Neural progenitor cell (in vitro differentiated cells): ENCODE data around the gene DDX5. TPM values are rescaled to one million over a fixed set of nuclear protein-coding genes. Genes with fewer than 3 reads are reported as not detected.
"Not testable (repeated sequence)": the region's sequence is repeated elsewhere in the genome, so short reads cannot be mapped to it uniquely, and the experiment has no call there.

ENCODE experiments used
- DNase-seq: peaks from one replicate; pipeline ENCODE4 v3.0.0-alpha.2; 2016; ENCODE audit warnings: low spot score
- H2AFZ ChIP-seq: fragments of 200-600 bp; sonication (generic); replicated peaks from 2 replicates; pipeline ENCODE4 v1.6.1; 2016; ENCODE audit warnings: antibody characterized with exemption
- H3F3A ChIP-seq: fragments of 200-600 bp; sonication (generic); 2 replicates; pipeline ENCODE4 v1.6.1; 2016; ENCODE audit warnings: antibody characterized with exemption, low read depth
- H3K27ac ChIP-seq: fragments of 200-600 bp; sonication (generic); 2 replicates; pipeline ENCODE4 v1.5.1; 2016; ENCODE audit warnings: mild to moderate bottlenecking
- H3K27me3 ChIP-seq: fragments of 200-600 bp; sonication (generic); 2 replicates; pipeline ENCODE4 v1.6.1; 2016; ENCODE audit warnings: mild to moderate bottlenecking, moderate library complexity
- H3K36me3 ChIP-seq: fragments of 200-600 bp; sonication (generic); 2 replicates; pipeline ENCODE4 v1.5.1; 2016
- H3K4me1 ChIP-seq: fragments of 200-600 bp; sonication (generic); 2 replicates; pipeline ENCODE4 v1.6.1; 2016; ENCODE audit warnings: mixed run types
- H3K4me2 ChIP-seq: fragments of 200-600 bp; sonication (generic); 2 replicates; pipeline ENCODE4 v1.6.1; 2016
- H3K4me3 ChIP-seq: fragments of 200-600 bp; sonication (generic); 2 replicates; pipeline ENCODE4 v1.5.1; 2016
- H3K79me2 ChIP-seq: fragments of 200-600 bp; sonication (generic); 2 replicates; pipeline ENCODE4 v1.6.1; 2016; ENCODE audit warnings: low read depth
- H3K9ac ChIP-seq: fragments of 200-600 bp; sonication (generic); 2 replicates; pipeline ENCODE4 v1.6.1; 2016
- H3K9me3 ChIP-seq: fragments of 200-600 bp; sonication (generic); 2 replicates; pipeline ENCODE4 v1.5.1; 2016; ENCODE audit warnings: low read depth
- H4K20me1 ChIP-seq: fragments of 200-600 bp; sonication (generic); 2 replicates; pipeline ENCODE4 v1.6.1; 2016; ENCODE audit warnings: low read depth
- H3K27ac Mint-ChIP-seq: 3 replicates; pipeline ENCODE4 v1.8.0; 2021; ENCODE audit warnings: mixed read lengths
- H3K27me3 Mint-ChIP-seq: 2 replicates; pipeline ENCODE4 v1.8.0; 2022; ENCODE audit warnings: low read depth, mild to moderate bottlenecking, inconsistent platforms, moderate library complexity, mixed read lengths; ENCODE audit not compliant: insufficient read depth
- H3K36me3 Mint-ChIP-seq: 3 replicates; pipeline ENCODE4 v1.8.0; 2021; ENCODE audit warnings: mixed read lengths
- H3K4me1 Mint-ChIP-seq: 3 replicates; pipeline ENCODE4 v1.8.0; 2021; ENCODE audit warnings: mixed read lengths
- H3K4me3 Mint-ChIP-seq: 3 replicates; pipeline ENCODE4 v1.8.0; 2021; ENCODE audit warnings: mild to moderate bottlenecking, moderate library complexity, mixed read lengths
- H3K9me3 Mint-ChIP-seq: 3 replicates; pipeline ENCODE4 v1.8.0; 2020; ENCODE audit warnings: mixed read lengths
- CTCF ChIP-seq: fragments of 200-600 bp; sonication (generic); IDR thresholded peaks from 2 replicates; pipeline ENCODE4 v1.5.1; 2017; ENCODE audit warnings: antibody characterized with exemption, mild to moderate bottlenecking
- EZH2 ChIP-seq: fragments of 200-600 bp; sonication (generic); IDR thresholded peaks from 2 replicates; pipeline ENCODE4 v1.6.1; 2017; ENCODE audit warnings: antibody characterized with exemption, mild to moderate bottlenecking, moderate library complexity
- EZH2phosphoT487 ChIP-seq: fragments of 200-600 bp; sonication (generic); IDR thresholded peaks from 2 replicates; pipeline ENCODE4 v1.6.1; 2017; ENCODE audit warnings: antibody characterized with exemption
- total RNA-seq: library from RNA; depleted of rRNA; stranded (reverse); fragments of >200 nt; gene quantifications from 2 replicates; pipeline ENCODE4 v1.2.3, GENCODE V29; 2015; ENCODE audit warnings: low replicate concordance

DDX5 gene
- total RNA-seq, 1 donor from 2014 or later: 967 TPM

DNA sequence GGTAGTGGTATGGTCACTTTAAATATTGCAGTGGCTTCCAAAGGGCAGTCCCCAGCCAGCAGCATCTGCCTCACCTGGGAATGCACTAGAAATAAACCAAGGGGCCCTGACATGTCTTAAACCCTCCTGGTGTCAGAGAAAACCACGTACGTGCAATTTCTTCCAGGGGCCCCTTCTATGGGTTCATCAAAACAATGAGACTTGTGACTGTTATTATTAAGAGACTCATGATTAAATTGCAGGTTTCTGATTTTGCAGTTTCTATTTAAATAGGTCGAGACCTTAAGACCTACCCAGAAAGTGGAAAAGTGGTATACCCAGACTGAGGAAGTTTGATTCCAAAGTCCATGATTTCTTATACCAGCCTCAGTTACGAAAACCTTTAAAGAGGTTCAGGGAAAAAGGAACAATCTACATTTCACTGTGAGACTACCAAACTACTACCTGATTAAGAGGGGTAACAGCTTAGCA, 8.5 kb downstream of the DDX5 start:
- H3K27ac Mint-ChIP-seq: peak overlapping the region; percentile 17
- Histone ChIP-seq H3K79me2 (peaks cover 73% of the 10 kb centered on the region), H3K4me1 (peaks cover 10% of the 10 kb centered on the region), H2AFZ (no peak overlapping the region), H3K4me2 (peak overlapping the region; percentile 91), H3F3A (peaks cover 63% of the 10 kb centered on the region), H4K20me1 (peaks cover 73% of the 10 kb centered on the region), H3K27ac (peak overlapping the region; percentile 91), H3K36me3 (peaks cover 40% of the 10 kb centered on the region), H3K4me3 (peak overlapping the region; percentile 77), H3K9ac (no peak overlapping the region), H3K27me3 (no peaks in the 10 kb centered on the region), H3K9me3 (no peaks in the 10 kb centered on the region)
- H3K27me3 Mint-ChIP-seq: peaks cover 7% of the 10 kb centered on the region
- no peaks in the 10 kb centered on the region for H3K9me3 Mint-ChIP-seq
- peaks cover 36% of the 10 kb centered on the region for H3K36me3 Mint-ChIP-seq
- no peak for TF ChIP-seq CTCF
- TF ChIP-seq EZH2: no peak
- peaks cover 39% of the 10 kb centered on the region for H3K4me1 Mint-ChIP-seq
- H3K4me3 Mint-ChIP-seq: peak overlapping the region; percentile 99
- DNase-seq: no peak

DNA sequence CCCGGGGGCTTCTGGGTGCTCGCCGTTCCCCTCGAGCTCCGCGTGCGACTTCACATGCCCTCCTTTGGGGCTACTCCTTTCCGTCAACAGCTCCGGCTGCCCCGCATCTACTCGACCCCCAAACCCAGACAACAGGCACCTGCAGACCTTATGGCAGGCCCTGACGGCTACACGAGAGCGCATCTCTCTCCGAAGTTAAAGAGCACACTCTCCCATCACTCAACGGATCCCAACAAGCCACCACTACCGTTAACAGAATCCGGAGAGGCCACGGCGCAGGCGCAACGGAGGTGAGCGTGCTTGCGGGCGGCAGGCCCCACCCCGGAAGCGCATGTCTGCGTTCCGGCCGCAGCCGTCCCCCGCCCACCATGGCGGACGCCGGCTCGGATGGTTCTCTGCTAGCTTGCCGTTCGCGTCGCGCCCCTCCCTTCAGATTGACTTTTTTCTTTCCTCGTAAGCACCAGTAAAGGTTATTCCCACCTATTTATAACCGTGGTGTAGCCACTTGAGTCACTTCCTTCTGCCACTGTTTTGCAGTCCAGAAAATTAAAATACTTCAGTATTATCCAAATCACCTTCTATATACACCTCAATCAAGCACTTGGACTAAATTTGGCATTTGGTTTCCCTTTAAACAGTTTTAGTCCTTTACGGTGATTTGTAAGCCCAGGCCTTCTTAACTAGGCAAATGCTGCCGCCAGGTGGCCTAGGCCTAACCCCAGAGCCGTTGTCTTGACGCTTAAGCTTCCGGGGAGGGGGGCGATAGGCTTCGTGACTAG, 9.1 kb downstream of the DDX5 start, which contains the start of gene POLG2:
Gene POLG2, minus strand, starts transcription at position 269 of the 779 bp plus-strand sequence. Its CDS starts 86 bp downstream, at position 183.
- peak within 1 kb of the TSS; percentile 52 for H3K9ac ChIP-seq
- H2AFZ ChIP-seq: peak within 1 kb of the TSS; percentile 84
- DNase-seq: peak; percentile 97
- peak within 1 kb of the TSS; percentile 77 for H3K4me3 ChIP-seq
- peaks cover 67% of the 10 kb centered on the region for H4K20me1 ChIP-seq
- H3K4me3 Mint-ChIP-seq: peak within 1 kb of the TSS; percentile 99
- H3K9me3 ChIP-seq: no peaks in the 10 kb centered on the region
- H3K36me3 ChIP-seq: peaks cover 40% of the 10 kb centered on the region
- H3K27me3 Mint-ChIP-seq: peaks cover 7% of the 10 kb centered on the region
- peak within 1 kb of the TSS; percentile 94 for H3K27ac Mint-ChIP-seq
- no peaks in the 10 kb centered on the region for H3K9me3 Mint-ChIP-seq
- H3K36me3 Mint-ChIP-seq: peaks cover 33% of the 10 kb centered on the region
- H3K4me1 Mint-ChIP-seq: peaks cover 37% of the 10 kb centered on the region
- peaks cover 10% of the 10 kb centered on the region for H3K4me1 ChIP-seq
- H3K27me3 ChIP-seq: no peaks in the 10 kb centered on the region
- H3F3A ChIP-seq: peaks cover 56% of the 10 kb centered on the region
- H3K4me2 ChIP-seq: peak within 1 kb of the TSS; percentile 91
- TF ChIP-seq CTCF (peak; percentile 70), EZH2phosphoT487 (no peak), EZH2 (peak; percentile 37)
- H3K27ac ChIP-seq: peak within 1 kb of the TSS; percentile 91
- H3K79me2 ChIP-seq: peaks cover 66% of the 10 kb centered on the region

DNA sequence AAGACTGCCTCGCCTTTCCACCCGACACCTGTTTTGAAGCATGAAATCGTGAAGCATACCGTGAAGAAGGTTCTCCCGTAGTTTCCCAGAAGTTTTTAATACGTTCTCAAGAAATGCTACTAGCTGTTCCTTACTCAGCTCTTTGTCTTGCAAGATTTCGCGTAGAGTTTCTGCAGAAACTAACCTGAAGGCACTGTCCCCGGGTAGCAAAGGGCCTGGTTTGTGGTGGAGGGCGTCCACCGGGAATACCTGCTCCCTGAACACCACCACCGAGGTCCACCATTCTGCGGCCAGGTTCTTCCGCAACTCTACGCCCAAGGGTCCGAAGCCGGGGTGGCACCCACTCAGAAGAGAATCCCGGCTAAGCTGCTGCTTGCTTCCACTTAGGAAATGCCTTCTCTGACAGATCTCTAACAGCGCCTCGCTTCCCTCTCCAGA, 9.7 kb downstream of the DDX5 start:
- peaks cover 60% of the 10 kb centered on the region for H3K79me2 ChIP-seq
- Mint-ChIP-seq H3K36me3 (peaks cover 31% of the 10 kb centered on the region), H3K4me1 (peaks cover 37% of the 10 kb centered on the region)

DNA sequence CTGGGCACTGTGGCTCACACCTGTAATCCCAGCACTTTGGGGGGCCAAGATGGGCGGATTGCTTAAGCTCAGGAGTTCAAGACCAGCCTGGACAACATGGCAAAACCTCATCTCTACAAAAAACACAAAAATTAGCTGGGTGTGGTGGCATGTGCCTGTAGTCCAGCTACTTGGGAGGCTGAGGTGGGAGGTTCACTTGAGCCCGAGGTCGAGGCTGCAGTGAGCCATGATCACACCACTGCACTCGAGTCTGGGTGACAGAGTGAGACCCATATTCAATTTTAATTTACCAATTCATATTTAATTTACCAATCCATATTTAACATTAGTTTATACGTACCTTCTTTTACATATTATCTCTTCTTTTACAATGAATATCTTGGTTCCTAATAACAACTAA, 10.8 kb downstream of the DDX5 start:
- not testable (repeated sequence) for H3K27ac Mint-ChIP-seq, H3K27me3 Mint-ChIP-seq, DNase-seq, H2AFZ ChIP-seq, H3K27ac ChIP-seq, H3K9ac ChIP-seq, H3K9me3 Mint-ChIP-seq, H3K27me3 ChIP-seq, H3K9me3 ChIP-seq
- peak overlapping the region; percentile 91 for H3K4me2 ChIP-seq
- H3K79me2 ChIP-seq: peaks cover 50% of the 10 kb centered on the region
- H3K36me3 Mint-ChIP-seq: peaks cover 29% of the 10 kb centered on the region
- H3K4me3 Mint-ChIP-seq: peak overlapping the region; percentile 99
- H3K4me1 Mint-ChIP-seq: peaks cover 32% of the 10 kb centered on the region
- peaks cover 50% of the 10 kb centered on the region for H4K20me1 ChIP-seq
- peaks cover 39% of the 10 kb centered on the region for H3K36me3 ChIP-seq
- peaks cover 10% of the 10 kb centered on the region for H3K4me1 ChIP-seq
- H3K4me3 ChIP-seq: peak overlapping the region; percentile 77
- H3F3A ChIP-seq: peaks cover 40% of the 10 kb centered on the region

More for the DNA sequence above, 9.7 kb downstream of the DDX5 start:
- Histone ChIP-seq H3K4me1 (peaks cover 10% of the 10 kb centered on the region), H3K27me3 (no peaks in the 10 kb centered on the region), H3K9me3 (no peaks in the 10 kb centered on the region), H2AFZ (peak overlapping the region; percentile 84), H3K36me3 (peaks cover 40% of the 10 kb centered on the region), H4K20me1 (peaks cover 61% of the 10 kb centered on the region), H3F3A (peaks cover 50% of the 10 kb centered on the region), H3K27ac (peak overlapping the region; percentile 91), H3K9ac (peak overlapping the region; percentile 40), H3K4me3 (peak overlapping the region; percentile 77), H3K4me2 (peak overlapping the region; percentile 91)
- H3K27me3 Mint-ChIP-seq: peaks cover 7% of the 10 kb centered on the region
- no peak for DNase-seq
- H3K4me3 Mint-ChIP-seq: peak overlapping the region; percentile 99
- TF ChIP-seq EZH2phosphoT487: no peak
- TF ChIP-seq CTCF: no peak
- no peak for TF ChIP-seq EZH2
- H3K27ac Mint-ChIP-seq: peak overlapping the region; percentile 3
- H3K9me3 Mint-ChIP-seq: no peaks in the 10 kb centered on the region
